Karpas-422 (cell line): ENCODE measurements around the gene FNTB. TPM values are rescaled to one million over a fixed set of nuclear protein-coding genes. Genes with fewer than 3 reads are reported as not detected.

Experiments
- DNase-seq: peaks from one replicate; pipeline ENCODE4 v3.0.0-alpha.2; 2015
- H2AFZ ChIP-seq: fragments of 200-600 bp; sonication (generic); 2 replicates; pipeline ENCODE4 v1.6.1; 2014; ENCODE audit warnings: antibody characterized with exemption, low read length, mixed read lengths
- H3K27ac ChIP-seq: fragments of 200-600 bp; sonication (generic); 2 replicates; pipeline ENCODE4 v1.5.1; 2014; ENCODE audit warnings: mild to moderate bottlenecking, low read length, moderate library complexity
- H3K27me3 ChIP-seq: fragments of 200-600 bp; sonication (generic); 2 replicates; pipeline ENCODE4 v1.6.1; 2014; ENCODE audit warnings: low read length, mixed read lengths
- H3K36me3 ChIP-seq: fragments of 200-600 bp; sonication (generic); 2 replicates; pipeline ENCODE4 v1.6.1; 2014; ENCODE audit warnings: low read length, mixed read lengths; ENCODE audit not compliant: insufficient read depth
- H3K4me1 ChIP-seq: fragments of 200-600 bp; sonication (generic); 2 replicates; pipeline ENCODE4 v1.6.1; 2014; ENCODE audit warnings: mild to moderate bottlenecking, low read length, mixed read lengths
- H3K4me2 ChIP-seq: fragments of 200-600 bp; sonication (generic); 2 replicates; pipeline ENCODE4 v1.6.1; 2014; ENCODE audit warnings: low read length, low read depth, mild to moderate bottlenecking; ENCODE audit not compliant: poor library complexity, severe bottlenecking
- H3K4me3 ChIP-seq: fragments of 200-600 bp; sonication (generic); 2 replicates; pipeline ENCODE4 v1.5.1; 2014; ENCODE audit warnings: mild to moderate bottlenecking, antibody characterized with exemption, low read length, mixed read lengths
- H3K79me2 ChIP-seq: fragments of 200-600 bp; sonication (generic); 2 replicates; pipeline ENCODE4 v1.6.1; 2014; ENCODE audit warnings: mild to moderate bottlenecking, low read length, mixed read lengths
- H3K9ac ChIP-seq: fragments of 200-600 bp; sonication (generic); 2 replicates; pipeline ENCODE4 v1.6.0; 2014; ENCODE audit warnings: low read length
- H3K9me2 ChIP-seq: fragments of 200-600 bp; sonication (generic), shearing (Covaris generic); replicated peaks from 2 replicates; pipeline ENCODE4 v1.6.0; 2014; ENCODE audit warnings: mild to moderate bottlenecking, low read length, moderate library complexity; ENCODE audit not compliant: insufficient read depth
- H3K9me3 ChIP-seq: fragments of 300-700, 200-600 bp; sonication (generic); 2 replicates; pipeline ENCODE4 v1.6.1; 2014; ENCODE audit warnings: low read length, mixed read lengths
- H4K20me1 ChIP-seq: fragments of 200-600 bp; sonication (generic); 2 replicates; pipeline ENCODE4 v1.6.1; 2014; ENCODE audit warnings: mild to moderate bottlenecking, antibody characterized with exemption, low read length, low read depth; ENCODE audit not compliant: insufficient read depth
- total RNA-seq: library from RNA; depleted of rRNA; stranded (reverse); fragments of >200 nt; shearing (Covaris generic); gene quantifications from 2 replicates; pipeline ENCODE4 v1.2.3, GENCODE V29; 2014; ENCODE audit warnings: low replicate concordance

The FNTB gene
- total RNA-seq, 1 experiment from 2014 or later: 16.0 TPM

DNA sequence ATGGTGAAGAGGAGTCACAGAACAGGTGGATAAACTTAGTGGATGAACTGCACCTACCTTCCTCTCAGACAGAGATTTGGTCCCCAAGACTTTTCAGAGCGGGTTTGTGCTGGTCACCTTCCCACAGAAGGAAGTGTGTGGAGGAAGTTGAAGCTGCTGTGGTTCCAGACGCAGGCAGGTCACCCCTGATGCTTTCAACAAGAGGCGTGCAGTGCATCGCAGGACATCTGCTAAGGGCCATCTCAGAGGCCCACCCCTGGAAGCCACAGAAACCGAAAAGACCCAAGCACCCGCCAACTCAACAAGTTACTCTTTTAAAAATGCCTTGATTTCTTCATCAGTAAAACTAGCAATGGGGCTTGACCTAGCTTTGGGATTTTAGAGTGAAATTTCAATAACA is 43.1 kb upstream of the FNTB start:
- no peak overlapping the region for H3K27ac ChIP-seq

DNA sequence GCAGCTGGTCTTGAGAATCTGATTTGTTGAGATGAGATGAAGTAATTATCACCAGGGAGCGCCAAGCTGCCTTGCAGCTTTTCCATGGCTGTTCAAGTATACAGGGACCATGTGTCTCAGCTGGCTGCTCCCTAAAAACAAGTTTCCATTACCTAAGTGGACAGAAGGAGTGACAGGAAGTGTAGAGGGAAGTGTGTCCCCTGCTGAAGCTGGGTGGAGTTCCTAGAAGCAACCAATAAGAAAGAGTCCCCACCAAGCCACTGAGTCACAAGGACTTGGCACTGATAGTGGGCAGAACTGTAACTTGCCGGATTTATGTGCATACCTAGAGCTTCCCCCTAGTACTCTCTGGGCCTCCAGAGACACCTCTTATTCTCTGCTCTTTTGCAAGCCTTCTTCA is 42.7 kb upstream of the FNTB start:
- Histone ChIP-seq H3K4me1 (no peaks in the 10 kb centered on the region), H3K4me2 (no peak overlapping the region), H3K9me2 (no peaks in the 10 kb centered on the region), H3K79me2 (0 out of 2 replicates have a peak, but pooled peaks cover 1% of the 10 kb centered on the region), H3K27me3 (no peaks in the 10 kb centered on the region), H3K4me3 (no peak overlapping the region), H4K20me1 (no peaks in the 10 kb centered on the region), H2AFZ (no peak overlapping the region), H3K9ac (no peak overlapping the region), H3K27ac (no peak overlapping the region), H3K9me3 (no peaks in the 10 kb centered on the region), H3K36me3 (peaks cover 4% of the 10 kb centered on the region; the same call in 1 of the 2 replicates)
- DNase-seq: no peak

More for the DNA sequence above, 43.1 kb upstream of the FNTB start:
- H3K36me3 ChIP-seq: peaks cover 4% of the 10 kb centered on the region; the same call in 1 of the 2 replicates
- no peaks in the 10 kb centered on the region for H3K9me3 ChIP-seq
- H3K9me2 ChIP-seq: no peaks in the 10 kb centered on the region
- no peaks in the 10 kb centered on the region for H4K20me1 ChIP-seq
- no peaks in the 10 kb centered on the region for H3K4me1 ChIP-seq
- H2AFZ ChIP-seq: no peak overlapping the region
- no peak overlapping the region for H3K9ac ChIP-seq
- DNase-seq: no peak
- no peak overlapping the region for H3K4me2 ChIP-seq
- no peaks in the 10 kb centered on the region for H3K27me3 ChIP-seq
- no peak overlapping the region for H3K4me3 ChIP-seq
- H3K79me2 ChIP-seq: 0 out of 2 replicates have a peak, but pooled peaks cover 3% of the 10 kb centered on the region

DNA sequence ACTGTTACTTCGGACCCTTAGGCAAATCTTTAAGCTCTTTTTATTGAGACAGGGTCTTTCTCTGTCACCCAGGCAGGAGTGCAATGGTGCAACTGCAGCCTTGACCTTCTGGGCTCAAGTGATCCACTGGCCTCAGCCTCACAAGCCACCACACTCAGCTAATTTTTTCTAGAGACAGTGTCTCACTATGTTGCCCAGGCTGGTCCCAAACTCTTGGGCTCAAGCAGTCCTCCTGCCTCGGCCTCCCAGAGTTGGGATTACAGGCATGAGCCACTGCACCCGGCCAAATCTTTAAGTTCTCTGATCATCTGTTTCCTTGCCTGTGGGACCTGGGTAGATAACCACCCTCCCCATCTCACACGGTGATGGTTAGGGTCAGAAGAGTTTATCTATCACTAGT is 41.8 kb upstream of the FNTB start:
- no peak overlapping the region for H2AFZ ChIP-seq
- no peaks in the 10 kb centered on the region for H4K20me1 ChIP-seq
- H3K4me2 ChIP-seq: no peak overlapping the region
- no peaks in the 10 kb centered on the region for H3K9me3 ChIP-seq
- no peaks in the 10 kb centered on the region for H3K27me3 ChIP-seq
- H3K9ac ChIP-seq: no peak overlapping the region
- no peak overlapping the region for H3K27ac ChIP-seq
- H3K36me3 ChIP-seq: peaks cover 4% of the 10 kb centered on the region; the same call in 1 of the 2 replicates
- H3K4me1 ChIP-seq: no peaks in the 10 kb centered on the region
- no peaks in the 10 kb centered on the region for H3K9me2 ChIP-seq
- no peak overlapping the region for H3K4me3 ChIP-seq
- H3K79me2 ChIP-seq: no peaks in the 10 kb centered on the region
- DNase-seq: no peak

DNA sequence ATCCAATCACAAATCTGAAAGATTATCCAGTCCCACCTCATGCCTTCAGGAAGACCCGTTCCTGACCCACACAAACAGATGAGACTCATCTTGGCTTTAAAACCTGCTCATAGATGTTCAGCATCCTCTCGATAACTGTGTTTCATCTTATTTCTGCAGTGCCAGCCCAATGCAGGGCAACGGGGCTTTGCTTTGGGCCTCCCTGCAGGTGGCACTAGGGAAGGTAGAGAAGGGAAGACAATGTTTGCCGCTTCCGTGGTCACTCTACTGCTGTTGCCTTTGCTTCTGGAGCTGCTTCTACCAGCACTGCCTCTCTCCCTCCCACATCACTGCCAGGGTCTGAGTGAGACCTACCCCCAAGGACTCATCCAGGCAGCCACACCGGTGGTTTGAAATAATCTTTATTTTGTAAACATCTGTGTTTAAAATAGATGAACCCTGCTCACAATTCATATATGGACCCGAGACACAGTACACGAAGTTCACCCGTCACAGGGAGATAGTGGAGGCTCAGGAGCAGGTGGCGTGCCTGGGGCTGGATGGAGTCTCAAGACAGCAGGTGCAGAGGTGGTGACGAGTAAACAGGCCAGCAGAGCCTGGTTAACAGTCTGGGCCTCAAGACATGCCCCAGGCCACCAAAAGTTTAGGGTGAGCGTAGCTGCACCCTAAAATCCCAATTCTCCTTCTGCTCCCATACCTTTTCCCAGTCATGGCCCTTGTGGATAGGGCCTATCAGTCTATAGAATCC is 41.1 kb upstream of the FNTB start:
- Histone ChIP-seq H3K36me3 (peaks cover 4% of the 10 kb centered on the region; the same call in 1 of the 2 replicates), H3K27me3 (no peaks in the 10 kb centered on the region), H4K20me1 (no peaks in the 10 kb centered on the region), H3K4me1 (no peaks in the 10 kb centered on the region), H3K27ac (no peak overlapping the region), H3K9me3 (no peaks in the 10 kb centered on the region), H2AFZ (no peak overlapping the region), H3K9ac (no peak overlapping the region), H3K79me2 (no peaks in the 10 kb centered on the region), H3K4me3 (no peak overlapping the region), H3K4me2 (no peak overlapping the region), H3K9me2 (no peaks in the 10 kb centered on the region)
- DNase-seq: no peak

DNA sequence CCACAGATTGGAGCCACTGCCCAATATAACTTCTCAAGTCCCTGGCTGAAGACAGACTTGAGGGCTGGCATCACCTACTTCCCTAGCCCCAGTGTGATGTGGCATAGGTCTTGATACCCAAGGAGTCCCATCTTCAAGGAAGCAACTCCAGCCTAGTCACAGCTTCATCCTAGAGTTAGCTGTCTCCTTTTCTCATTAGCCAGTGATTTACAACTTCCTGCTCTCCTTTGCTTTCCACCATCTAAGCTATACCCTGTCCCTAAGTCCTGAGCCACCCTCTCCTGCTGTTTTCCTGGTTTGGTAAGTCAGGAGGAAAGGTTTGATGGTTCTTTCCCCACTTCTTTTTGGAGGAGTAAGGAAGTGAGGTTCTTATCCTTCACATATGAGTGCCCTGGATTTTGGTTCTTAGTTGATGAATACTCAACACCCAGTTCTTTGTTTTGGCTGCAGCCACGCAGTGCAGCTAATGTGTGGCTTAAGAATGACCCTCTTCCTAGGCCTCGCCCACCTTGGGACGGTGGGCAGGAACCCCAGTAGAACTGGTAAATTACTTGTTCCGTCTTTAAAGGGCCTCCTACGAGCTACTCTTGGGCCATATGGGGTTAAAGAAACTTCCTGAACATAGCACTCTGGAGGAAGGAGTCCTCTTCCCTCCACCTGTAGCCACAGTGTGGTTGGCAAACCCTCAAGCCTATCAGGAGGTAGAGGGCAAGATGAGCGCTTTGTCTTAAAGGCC is 40.2 kb upstream of the FNTB start:
- Histone ChIP-seq H3K27ac (no peak overlapping the region), H3K27me3 (no peaks in the 10 kb centered on the region), H3K36me3 (peaks cover 4% of the 10 kb centered on the region; the same call in 1 of the 2 replicates)

DNA sequence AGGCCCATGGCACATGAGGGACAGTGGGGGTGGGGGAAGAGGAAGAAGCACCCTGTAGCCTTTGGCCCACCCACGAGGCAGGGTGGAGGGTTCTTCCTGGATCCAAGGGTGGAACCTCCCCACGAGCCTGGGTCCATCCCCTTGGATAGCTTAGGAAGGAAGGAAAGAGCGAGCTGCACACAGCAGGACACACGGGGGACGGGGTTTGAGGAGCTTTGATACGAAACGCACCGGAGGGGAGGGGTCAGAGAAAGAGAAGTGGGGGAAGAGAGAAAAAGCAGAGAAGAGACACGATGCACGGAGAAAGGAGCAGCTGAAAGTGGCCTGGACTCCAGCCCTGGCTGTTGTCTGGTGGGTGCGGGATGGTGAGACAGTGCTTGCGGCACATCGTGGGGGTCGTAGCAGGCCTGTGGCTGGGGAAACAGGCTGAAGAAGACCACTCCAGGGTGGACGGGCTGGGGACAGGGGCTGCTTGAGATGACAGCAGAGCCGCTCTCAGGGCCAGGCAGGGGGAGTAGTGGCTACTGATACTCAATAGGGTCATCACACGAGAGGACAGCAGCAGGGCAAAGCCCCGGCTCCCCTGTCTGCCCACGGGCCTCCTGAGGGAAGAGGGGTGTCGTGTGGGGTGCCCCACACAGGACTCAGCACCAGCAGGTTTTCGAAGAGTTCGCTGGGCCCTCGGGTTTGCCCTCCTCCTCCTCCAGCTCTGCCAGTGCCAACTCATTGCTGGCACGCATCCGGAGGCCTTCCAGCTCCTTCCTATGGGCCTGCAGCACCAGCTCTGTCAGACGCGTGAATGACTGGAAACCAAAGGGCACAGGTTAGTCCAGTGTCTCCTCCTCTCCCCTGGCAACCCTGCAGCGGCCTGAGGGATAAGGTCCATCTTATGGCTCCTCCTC is 38.7 kb upstream of the FNTB start:
- Histone ChIP-seq H3K79me2 (no peaks in the 10 kb centered on the region), H3K4me2 (no peak overlapping the region), H2AFZ (no peak overlapping the region), H3K9me3 (no peaks in the 10 kb centered on the region), H3K36me3 (no peaks in the 10 kb centered on the region), H4K20me1 (no peaks in the 10 kb centered on the region; the same call in 1 of the 2 replicates), H3K9me2 (no peaks in the 10 kb centered on the region), H3K27ac (no peak overlapping the region), H3K9ac (no peak overlapping the region), H3K4me3 (no peak overlapping the region), H3K27me3 (no peaks in the 10 kb centered on the region), H3K4me1 (no peaks in the 10 kb centered on the region)
- no peak for DNase-seq

More for the DNA sequence above, 40.2 kb upstream of the FNTB start:
- no peak overlapping the region for H3K9ac ChIP-seq
- no peak overlapping the region for H3K4me2 ChIP-seq
- DNase-seq: no peak
- H3K79me2 ChIP-seq: no peaks in the 10 kb centered on the region
- no peaks in the 10 kb centered on the region for H3K9me2 ChIP-seq
- no peaks in the 10 kb centered on the region for H3K4me1 ChIP-seq
- H3K9me3 ChIP-seq: no peaks in the 10 kb centered on the region
- H4K20me1 ChIP-seq: no peaks in the 10 kb centered on the region
- H2AFZ ChIP-seq: no peak overlapping the region
- H3K4me3 ChIP-seq: no peak overlapping the region

DNA sequence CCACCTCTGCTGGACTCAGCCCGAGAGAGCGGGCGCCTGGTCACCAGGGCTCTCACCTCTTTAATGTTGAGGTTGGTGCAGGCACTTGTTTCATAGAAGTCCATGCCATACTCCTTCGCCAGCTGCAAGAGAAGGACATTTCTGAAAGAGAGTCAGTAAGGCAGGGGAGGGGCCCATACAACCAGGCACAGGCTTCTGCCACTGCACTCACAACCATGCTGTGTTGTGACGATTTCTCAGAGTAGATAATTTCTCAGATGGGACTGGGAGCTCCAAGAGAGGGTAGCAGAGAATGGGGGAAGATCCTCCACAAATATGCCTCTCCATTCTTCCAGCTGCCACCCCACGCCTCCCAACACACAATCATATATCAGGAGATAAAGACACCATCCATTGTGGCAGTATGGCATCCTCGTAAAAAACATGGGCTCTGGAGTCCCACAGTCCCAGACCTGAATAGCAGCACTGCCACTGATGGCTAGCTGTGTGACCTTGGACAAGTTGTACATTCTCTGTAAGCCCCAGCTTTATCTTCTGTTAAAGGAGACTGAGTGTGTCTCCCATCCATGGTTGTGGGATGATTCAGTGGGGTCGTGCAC is 38.0 kb upstream of the FNTB start:
- Histone ChIP-seq H3K4me3 (no peak overlapping the region), H2AFZ (no peak overlapping the region), H3K9ac (no peak overlapping the region), H3K4me2 (no peak overlapping the region), H3K4me1 (no peaks in the 10 kb centered on the region), H3K27ac (no peak overlapping the region), H3K27me3 (no peaks in the 10 kb centered on the region), H3K79me2 (no peaks in the 10 kb centered on the region), H4K20me1 (no peaks in the 10 kb centered on the region; the same call in 1 of the 2 replicates), H3K9me3 (no peaks in the 10 kb centered on the region), H3K9me2 (no peaks in the 10 kb centered on the region), H3K36me3 (no peaks in the 10 kb centered on the region)
- no peak for DNase-seq
